Breast epithelium (tissue), 3 donors: ENCODE results near the gene TTC23.

Experiments used
- CTCF ChIP-seq, 3 donors: fragments of 450-650 bp; IDR thresholded peaks; one replicate each; pipeline ENCODE4 v1.5.1; 2016 to 2017; ENCODE audit warnings: antibody characterized with exemption in 3 of 3, mild to moderate bottlenecking in 3 of 3, moderate library complexity in 3 of 3
- POLR2A ChIP-seq: fragments of 450-650 bp; IDR thresholded peaks from one replicate; pipeline ENCODE4 v1.6.1; 2016; ENCODE audit warnings: antibody characterized with exemption, mild to moderate bottlenecking, moderate library complexity

- no peak for TF ChIP-seq CTCF (IDR thresholded peaks at IDR 0.05)
- no peak for TF ChIP-seq POLR2A
These were observed 66.6 kb downstream of the TTC23 start for GRCh38 chr15:99182791-99183190.
